PFSK-1 (cell line): Measurements from ENCODE around the gene C1QTNF12.

ENCODE experiments used
- FOXP2 ChIP-seq: optimal IDR thresholded peaks from 2 replicates; pipeline ENCODE3; 2011; ENCODE audit warnings: borderline replicate concordance, control low read depth, inconsistent platforms; ENCODE audit not compliant: insufficient read depth; ENCODE audit errors: extremely low read length, extremely low read depth
- POLR2AphosphoS5 ChIP-seq: IDR thresholded peaks from 2 replicates; pipeline ENCODE4 v1.6.1; 2012; ENCODE audit warnings: low read depth, mild to moderate bottlenecking, control low read depth, low read length, moderate library complexity
- REST ChIP-seq, 2 experiments: IDR thresholded peaks; 2 replicates each; pipeline versions ENCODE4 v1.6.1 to v1.8.0; 2011 to 2012; ENCODE audit warnings: low read depth in 2 of 2, low read length in 2 of 2, control low read depth in 1 of 2, inconsistent platforms in 1 of 2, mild to moderate bottlenecking in 1 of 2, moderate library complexity in 1 of 2; ENCODE audit not compliant: insufficient read depth in 1 of 2
- SIN3A ChIP-seq: IDR thresholded peaks from 2 replicates; pipeline ENCODE4 v1.6.1; 2012; ENCODE audit warnings: mild to moderate bottlenecking, low read length, moderate library complexity, borderline replicate concordance; ENCODE audit not compliant: insufficient read depth
- TAF1 ChIP-seq: IDR thresholded peaks from 2 replicates; pipeline ENCODE4 v1.6.1; 2012; ENCODE audit warnings: low read length, control low read depth, borderline replicate concordance; ENCODE audit not compliant: insufficient read depth

GRCh38 chr1:1294250-1294890 lies 47.8 kb upstream of the C1QTNF12 start:
- TF ChIP-seq POLR2AphosphoS5 (no peak), SIN3A (no peak), TAF1 (no peak), REST (IDR thresholded peaks at IDR 0.05; ENCODE audit: insufficient read depth in 1 of 2, low read depth in 2 of 2, low read length in 2 of 2) (no peak), FOXP2 (no peak)
